ENCODE measurements around the gene ATP2A2. TPM values are rescaled to one million over a fixed set of nuclear protein-coding genes. Genes with fewer than 3 reads are reported as not detected.

ATP2A2 gene
- total and polyA plus RNA-seq, 2 of the 8 experiments (the other 6 are each of a cell fraction or from before 2014, with no cell fraction given) = 86.1 to 271 TPM

- TF ChIP-seq SUZ12 (IDR thresholded peaks at IDR 0.05; ENCODE audit: low read length) = no peak
These were observed 72.3 kb downstream of the ATP2A2 start (continued) for GRCh38 chr12:110353211-110353965.
